Mesangial cell (primary cell): ENCODE results near the gene FAM227A. TPM values are rescaled to one million over a fixed set of nuclear protein-coding genes. Genes with fewer than 3 reads are reported as not detected.

Source experiments
- total RNA-seq: library from RNA; depleted of rRNA; stranded (reverse); fragments of >200 nt; gene quantifications from 2 replicates; pipeline ENCODE4 v1.2.3, GENCODE V29; 2015

Gene FAM227A
- total RNA-seq: 0.65 and 3.9 TPM in 2 replicates

GRCh38 chr22:38656256-38657044, at the start of gene FAM227A, which contains the start of gene CBY1:
FAM227A (minus strand) TSS chr22:38656392; CDS start chr22:38650168, 6,224 bp downstream.
CBY1 (plus strand) TSS chr22:38656638; CDS start chr22:38668055, 11,417 bp downstream.

GRCh38 chr22:38705235-38706100, 49.3 kb upstream of the FAM227A start, which contains the start of gene GTPBP1:
GTPBP1 (plus strand) TSS chr22:38705944; CDS start chr22:38705956, 12 bp downstream.

GRCh38 chr22:38700789-38701628, 44.8 kb upstream of the FAM227A start, which contains the start of gene JOSD1:
JOSD1 (minus strand) TSS chr22:38700943; CDS start chr22:38699987, 956 bp downstream.

GRCh38 chr22:38681582-38682335, 25.6 kb upstream of the FAM227A start, which contains the start of gene TOMM22:
TOMM22 (plus strand) TSS chr22:38681957; CDS start chr22:38681979, 22 bp downstream.

GRCh38 chr22:38569972-38570778, 86.0 kb downstream of the FAM227A start, which contains the start of gene DMC1:
DMC1 (minus strand) TSS chr22:38570183; CDS start chr22:38568256, 1,927 bp downstream.

Other genes starting within 250 kb of the FAM227A start
- 1.0 TPM in 1 of 2 replicates, not detected in the other for gene KCNJ4, start 201.2 kb downstream of the FAM227A start, total RNA-seq
- gene KDELR3, start 188.3 kb downstream of the FAM227A start, total RNA-seq: 64.2 and 64.9 TPM in 2 replicates
- 578 and 1,080 TPM in 2 replicates for gene DDX17, start 150.1 kb downstream of the FAM227A start, total RNA-seq
- 0.25 and 0.98 TPM in 2 replicates for gene DMC1, start 86.2 kb downstream of the FAM227A start, total RNA-seq
- gene CBY1, start 246 bp upstream of the FAM227A start, total RNA-seq: 17.8 and 18.6 TPM in 2 replicates
- gene TOMM22, start 25.6 kb upstream of the FAM227A start, total RNA-seq: 36.4 and 66.8 TPM in 2 replicates
- gene JOSD1, start 44.6 kb upstream of the FAM227A start, total RNA-seq: 66.0 and 76.3 TPM in 2 replicates
- gene GTPBP1, start 49.6 kb upstream of the FAM227A start, total RNA-seq: 29.8 and 33.0 TPM in 2 replicates
- 75.7 and 111 TPM in 2 replicates for gene SUN2, start 99.6 kb upstream of the FAM227A start, total RNA-seq
- gene DNAL4, start 137.8 kb upstream of the FAM227A start, total RNA-seq: 13.7 and 29.3 TPM in 2 replicates
- 2.3 and 5.6 TPM in 2 replicates for gene NPTXR, start 187.6 kb upstream of the FAM227A start, total RNA-seq
- 46.4 and 76.9 TPM in 2 replicates for gene CBX6, start 215.8 kb upstream of the FAM227A start, total RNA-seq